B cell (primary cell): ENCODE data around the gene LRP5. TPM values are rescaled to one million over a fixed set of nuclear protein-coding genes. Genes with fewer than 3 reads are reported as not detected.

Experiments
- ATAC-seq: fragments of 200-7000 bp; cut with Tn5 transposase; one replicate; pipeline ENCODE4 v1.10.0; 2021; ENCODE audit warnings: low read depth, mild to moderate bottlenecking, moderate number of reproducible peaks, moderate library complexity
- CTCF ChIA-PET: fragments of 350-600 bp; sonication (Branson Sonifier 250); formaldehyde crosslinking; loops from one replicate; lab custom pipeline; 2021; ENCODE audit warnings: antibody characterized with exemption, inconsistent platforms; lab: Charles Lee
- POLR2A ChIA-PET: fragments of 350-600 bp; sonication (Branson Sonifier 250); formaldehyde crosslinking; loops from one replicate; lab custom pipeline; 2021; ENCODE audit warnings: antibody characterized with exemption; lab: Charles Lee
- DNase-seq: peaks from one replicate; pipeline ENCODE4 v3.0.0; 2013
- H2AFZ ChIP-seq: 2 replicates; pipeline ENCODE4 v1.6.1; 2012; ENCODE audit warnings: mild to moderate bottlenecking, low read depth, low read length; ENCODE audit not compliant: insufficient read depth, poor library complexity, severe bottlenecking
- H3K27ac ChIP-seq, 2 donors: 1 replicate in 1 of 2; 2 replicates in 1 of 2; pipeline ENCODE4 v1.5.1; 2012 to 2013; ENCODE audit warnings: low read length in 2 of 2, mild to moderate bottlenecking in 2 of 2, moderate library complexity in 1 of 2
- H3K27me3 ChIP-seq, 4 experiments: fragments of 200-600 bp in 1 of 4; sonication (generic) in 1 of 4; replicated peaks in 1 of 4; 1 replicate in 2 of 4; 2 replicates in 2 of 4; pipeline versions ENCODE4 v1.6.1 to v1.7.0; 2013 to 2016; ENCODE audit warnings: low read length in 3 of 4, mild to moderate bottlenecking in 2 of 4, mixed read lengths in 1 of 4, moderate library complexity in 1 of 4; ENCODE audit not compliant: insufficient read depth in 4 of 4, control insufficient read depth in 3 of 4; ENCODE audit errors: control extremely low read depth in 1 of 4
- H3K36me3 ChIP-seq, 2 experiments: replicated peaks in 1 of 2; 1 replicate in 1 of 2; 2 replicates in 1 of 2; pipeline versions ENCODE4 v1.6.1 to v1.7.1; 2013; ENCODE audit warnings: low read length in 1 of 2; ENCODE audit not compliant: insufficient read depth in 2 of 2, control insufficient read depth in 1 of 2; ENCODE audit errors: control extremely low read depth in 1 of 2, extremely low read depth in 1 of 2
- H3K4me1 ChIP-seq, 2 donors: fragments of 200-600 bp in 1 of 2; sonication (generic) in 1 of 2; 1 replicate in 1 of 2; 2 replicates in 1 of 2; pipeline versions ENCODE4 v1.5.1 to v1.6.1; 2013 to 2017; ENCODE audit warnings: low read length in 2 of 2; ENCODE audit not compliant: control insufficient read depth in 2 of 2, insufficient read depth in 2 of 2
- H3K4me2 ChIP-seq: replicated peaks from 2 replicates; pipeline ENCODE3; 2012; ENCODE audit warnings: mild to moderate bottlenecking, low read depth, low read length; ENCODE audit not compliant: poor library complexity, severe bottlenecking
- H3K4me3 ChIP-seq, 5 experiments: fragments of 200-600 bp in 1 of 5; sonication (generic) in 1 of 5; 1 replicate in 3 of 5; 2 replicates in 2 of 5; pipeline versions ENCODE4 v1.5.1 to v1.7.0; 2011 to 2016; ENCODE audit warnings: low read length in 4 of 5, mild to moderate bottlenecking in 4 of 5, low read depth in 2 of 5, control low read depth in 1 of 5, moderate library complexity in 1 of 5; ENCODE audit not compliant: insufficient read depth in 1 of 5; ENCODE audit errors: control extremely low read depth in 1 of 5, extremely low read depth in 1 of 5
- H3K79me2 ChIP-seq: fragments of 200-600 bp; sonication (generic); one replicate; pipeline ENCODE4 v1.6.0; 2016; ENCODE audit warnings: low read length; ENCODE audit not compliant: control insufficient read depth, insufficient read depth
- H3K9ac ChIP-seq: fragments of 200-600 bp; sonication (generic); 2 replicates; pipeline ENCODE4 v1.6.1; 2017; ENCODE audit warnings: mild to moderate bottlenecking, low read length, moderate library complexity
- H3K9me3 ChIP-seq, 3 donors: one replicate each; pipeline versions ENCODE4 v1.6.1 to v1.7.1; 2013; ENCODE audit warnings: low read length in 2 of 3; ENCODE audit not compliant: control insufficient read depth in 2 of 3, insufficient read depth in 1 of 3; ENCODE audit errors: control extremely low read depth in 1 of 3
- H4K20me1 ChIP-seq: 2 replicates; pipeline ENCODE4 v1.6.0; 2012; ENCODE audit warnings: mild to moderate bottlenecking, low read length; ENCODE audit not compliant: insufficient read depth, control insufficient read depth, poor library complexity, severe bottlenecking
- H3K27ac Mint-ChIP-seq: one replicate; pipeline ENCODE4 v1.8.0; 2021; ENCODE audit warnings: mixed read lengths
- H3K27me3 Mint-ChIP-seq: one replicate; pipeline ENCODE4 v1.8.0; 2021; ENCODE audit warnings: mixed read lengths
- H3K4me1 Mint-ChIP-seq: one replicate; pipeline ENCODE4 v1.8.0; 2021; ENCODE audit warnings: mixed read lengths
- H3K4me3 Mint-ChIP-seq: one replicate; pipeline ENCODE4 v1.8.0; 2021; ENCODE audit warnings: mixed read lengths
- H3K9me3 Mint-ChIP-seq: one replicate; pipeline ENCODE4 v1.8.0; 2022; ENCODE audit warnings: mixed read lengths; ENCODE audit not compliant: insufficient read depth
- CTCF ChIP-seq: fragments of 200-600 bp; IDR thresholded peaks from one replicate; pipeline ENCODE4 v1.8.0; 2022; ENCODE audit warnings: antibody characterized with exemption, mild to moderate bottlenecking
- EZH2 ChIP-seq: IDR thresholded peaks from 2 replicates; pipeline ENCODE4 v1.6.1; 2012; ENCODE audit warnings: borderline replicate concordance, low read depth, mild to moderate bottlenecking, moderate library complexity, low read length; ENCODE audit not compliant: insufficient read depth, poor library complexity, severe bottlenecking
- WGBS: methylation state at CpG from one replicate; pipeline ENCODE4 v1.1.5; 2013; ENCODE audit warnings: missing lambda C conversion rate; ENCODE audit not compliant: insufficient coverage; 5-methylcytosine and 5-hydroxymethylcytosine counted together
- intact Hi-C: fragments of 100-400 bp; cut with micrococcal nuclease; formaldehyde crosslinking; loops from one replicate; pipeline ENCODE4 v1.10.0; 2022
- polyA plus RNA-seq: library from polyadenylated mRNA; depleted of rRNA; stranded (reverse); fragments of >200 nt; gene quantifications from 2 replicates; pipeline ENCODE4 v1.2.3, GENCODE V29; 2012
- total RNA-seq, 2 donors: library from RNA; stranded (reverse); fragments of 120-200 nt in 1 of 2; gene quantifications; 1 replicate in 1 of 2; 2 replicates in 1 of 2; pipeline versions ENCODE4 v1.2.3 to v1.2.4, GENCODE V29; 2013 to 2022

Gene LRP5
- total and polyA plus RNA-seq, 2 donors (not counting 1 experiment from before 2014, with no cell fraction given), result 2.4 to 13.9 TPM

DNA sequence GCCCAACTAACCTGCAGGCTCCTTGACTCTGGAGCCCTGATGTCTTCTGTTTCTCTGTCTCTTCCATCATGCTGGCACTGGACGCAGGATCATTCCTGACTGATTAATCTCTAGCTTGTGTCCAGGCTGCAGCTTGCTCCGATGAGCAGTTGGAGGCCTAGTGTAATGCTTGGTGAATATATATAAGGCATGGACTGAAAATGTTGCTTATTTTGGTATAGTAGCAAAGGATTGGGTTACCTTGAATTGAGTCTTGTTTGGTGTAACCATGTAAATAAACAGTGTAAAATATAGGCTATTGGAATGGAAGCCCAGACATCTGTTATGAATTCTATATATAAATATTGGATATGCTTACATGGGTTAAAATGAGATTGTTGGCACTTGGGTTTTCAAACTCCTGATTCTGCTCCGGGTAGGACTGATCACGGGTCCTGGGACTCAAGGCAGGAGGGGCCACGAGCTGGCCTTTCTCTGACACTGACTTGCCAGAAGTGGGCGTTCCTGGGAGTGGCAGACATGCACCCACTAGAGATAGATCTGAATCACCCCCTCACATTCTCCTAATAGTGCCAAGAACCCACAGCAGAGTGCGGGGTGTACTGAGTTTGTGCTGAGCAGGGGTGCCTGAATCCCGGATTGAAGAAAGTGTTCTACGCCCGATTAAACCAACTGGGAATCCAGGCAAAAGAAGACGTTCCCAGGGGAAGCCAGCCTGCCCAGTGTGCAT, 25.8 kb downstream of the LRP5 start:
- H3K4me1 Mint-ChIP-seq, result peaks cover 12% of the 10 kb centered on the region
- Histone ChIP-seq H3K4me1 (peaks cover 4 to 13% of the 10 kb centered on the region in 2 donors), H4K20me1 (no peaks in the 10 kb centered on the region), H3K27ac (no peak overlapping the region), H3K4me3 (no peak overlapping the region), H3K4me2 (no peak overlapping the region), H3K9ac (no peak overlapping the region), H3K79me2 (no peaks in the 10 kb centered on the region), H3K27me3 (no peaks in the 10 kb centered on the region), H3K9me3 (no peaks in the 10 kb centered on the region), H2AFZ (no peak overlapping the region), H3K36me3 (no peaks in the 10 kb centered on the region)
- ATAC-seq, result no peak
- CTCF ChIA-PET, result no interaction called here
- DNase-seq, result no peak
- no peak overlapping the region for H3K4me3 Mint-ChIP-seq
- POLR2A ChIA-PET, result no interaction called here
- H3K9me3 Mint-ChIP-seq, result no peaks in the 10 kb centered on the region
- WGBS, result 96% methylated on average over 7 of the region's 11 CpGs
- TF ChIP-seq CTCF (no peak), EZH2 (no peak)
- intact Hi-C loops, result no loop called here
- no peaks in the 10 kb centered on the region for H3K27me3 Mint-ChIP-seq
- H3K27ac Mint-ChIP-seq, result no peak overlapping the region

DNA sequence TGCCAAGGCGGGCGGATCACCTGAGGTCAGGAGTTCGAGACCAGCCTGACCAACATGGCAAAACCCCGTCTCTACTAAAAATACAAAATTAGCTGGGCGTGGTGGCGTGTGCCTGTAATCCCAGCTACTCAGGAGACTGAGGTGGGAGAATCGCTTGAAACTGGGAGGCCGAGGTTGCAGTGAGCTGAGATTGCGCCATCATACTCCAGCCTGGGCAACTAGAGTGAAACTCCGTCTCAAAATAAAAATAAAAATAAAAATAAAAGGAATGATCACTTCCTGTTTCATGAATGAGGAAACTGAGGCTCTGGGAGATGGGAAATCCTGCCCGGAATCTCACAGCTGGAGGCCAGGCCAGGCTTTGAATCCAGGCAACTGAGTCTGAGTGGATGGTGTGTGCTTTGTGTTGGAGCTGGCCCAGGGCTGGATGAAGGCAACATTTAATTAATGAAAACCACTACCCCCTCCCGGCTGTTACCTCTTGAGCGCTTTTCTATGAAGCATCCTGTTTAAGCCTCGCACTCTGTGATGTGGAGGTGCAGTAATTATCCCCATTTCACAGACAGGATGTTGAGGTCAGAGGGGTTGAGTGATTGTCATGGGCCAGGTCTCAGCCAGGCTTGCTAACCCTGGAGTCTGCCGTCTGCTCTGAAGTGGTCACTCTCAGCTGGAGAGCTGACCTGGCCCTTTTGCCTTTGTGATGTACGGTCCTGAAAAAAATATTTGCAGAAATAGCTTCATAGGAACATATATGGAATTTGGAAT, 27.8 kb downstream of the LRP5 start:
- no peak overlapping the region for H2AFZ ChIP-seq
- H3K4me1 Mint-ChIP-seq, result peaks cover 22% of the 10 kb centered on the region
- H3K4me3 Mint-ChIP-seq, result no peak overlapping the region
- H3K27ac ChIP-seq, result no peak overlapping the region
- ATAC-seq (no peak), DNase-seq (no peak)
- POLR2A ChIA-PET, result no interaction called here
- WGBS, result 25% methylated on average over 1 of the region's 16 CpGs
- no peak overlapping the region for H3K27ac Mint-ChIP-seq
- no peaks in the 10 kb centered on the region for H3K9me3 ChIP-seq
- intact Hi-C loops, result no loop called here
- no peaks in the 10 kb centered on the region for H4K20me1 ChIP-seq
- CTCF ChIA-PET, result no interaction called here
- H3K4me1 ChIP-seq, result peaks cover 4 to 25% of the 10 kb centered on the region in 2 donors
- H3K79me2 ChIP-seq, result no peaks in the 10 kb centered on the region
- H3K4me3 ChIP-seq, result no peak overlapping the region
- no peaks in the 10 kb centered on the region for H3K36me3 ChIP-seq
- no peaks in the 10 kb centered on the region for H3K9me3 Mint-ChIP-seq
- H3K4me2 ChIP-seq, result no peak overlapping the region
- H3K9ac ChIP-seq, result no peak overlapping the region
- H3K27me3 ChIP-seq, result no peaks in the 10 kb centered on the region
- TF ChIP-seq CTCF, result no peak
- no peak for TF ChIP-seq EZH2
- H3K27me3 Mint-ChIP-seq, result no peaks in the 10 kb centered on the region
